HG02870 (cell line): ENCODE results near the gene C1QL1.

ENCODE experiments used
- ATAC-seq: cut with Tn5 transposase; IDR thresholded peaks from one replicate; pipeline ENCODE4 v1.9.1; 2021; ENCODE audit warnings: mild to moderate bottlenecking, moderate library complexity; ENCODE audit not compliant: unreplicated experiment

The C1QL1 gene

DNA sequence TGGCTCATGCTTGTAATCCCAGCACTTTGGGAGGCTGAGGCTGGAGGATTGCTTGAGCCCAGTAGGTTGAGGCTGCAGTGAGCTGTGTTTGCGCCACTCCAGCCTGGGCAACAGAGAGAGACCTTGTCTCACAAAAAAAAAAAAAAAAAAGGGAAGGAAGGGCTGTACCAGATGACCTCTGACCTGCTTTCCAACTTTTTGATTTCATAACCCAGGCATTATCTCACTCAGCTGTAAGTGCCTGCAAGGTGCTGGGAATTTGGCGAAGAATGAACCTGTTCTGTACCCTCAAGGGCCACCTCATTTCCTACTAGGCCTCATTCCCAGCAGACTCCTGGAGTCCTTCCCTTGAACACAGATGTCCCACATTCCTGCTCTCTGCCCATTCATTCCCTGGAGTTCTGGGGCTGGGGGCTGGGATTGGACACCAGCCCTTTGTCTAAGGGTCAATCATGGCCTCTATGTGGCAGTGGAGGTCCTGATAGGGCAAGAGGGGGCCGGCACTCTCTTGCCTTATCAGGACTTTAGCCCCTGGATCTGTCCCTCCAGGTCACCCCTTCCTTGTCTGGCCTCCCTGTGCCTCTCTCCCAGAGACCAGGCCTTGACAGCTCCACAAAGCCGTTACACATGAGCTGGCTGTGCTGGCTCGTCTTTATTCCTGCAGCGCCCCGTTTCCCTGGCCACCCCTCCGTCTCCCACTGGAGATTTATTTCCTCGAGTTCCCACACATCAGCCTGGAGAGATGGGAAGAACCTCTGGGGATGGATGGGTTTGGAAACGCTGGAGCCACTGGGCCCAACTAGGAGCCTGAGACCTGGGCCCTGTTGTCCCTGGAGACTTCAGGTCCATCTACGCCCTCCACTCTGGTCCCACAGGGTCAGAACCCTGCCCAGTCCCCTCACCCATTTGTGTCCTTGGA lies 52.0 kb downstream of the C1QL1 start:
- no peak for ATAC-seq

DNA sequence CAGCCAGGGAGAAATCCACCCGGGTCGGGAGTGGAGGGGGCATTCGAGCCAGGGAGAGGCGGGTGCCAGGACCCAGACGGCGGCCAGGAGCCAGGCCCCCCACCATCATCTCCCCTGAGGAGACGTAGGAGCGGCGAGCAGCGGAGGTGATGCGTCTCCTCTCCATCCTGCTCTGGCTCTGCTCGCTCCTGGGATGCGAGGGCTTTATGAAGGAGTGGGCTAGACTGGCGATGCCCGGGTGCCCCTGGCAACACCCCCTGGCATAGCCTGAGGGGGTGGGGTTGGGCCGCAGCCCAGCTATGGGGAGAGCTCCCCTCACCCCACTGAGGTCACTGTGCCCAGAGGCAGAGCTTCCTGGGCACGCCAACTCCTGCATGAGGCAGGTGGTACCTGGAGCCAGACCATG lies 52.8 kb downstream of the C1QL1 start, which contains the start of gene GFAP:
Gene GFAP, minus strand, starts transcription at position 180 of the 406 bp plus-strand sequence. Its CDS starts 14 bp downstream, at position 166.
- no peak for ATAC-seq

DNA sequence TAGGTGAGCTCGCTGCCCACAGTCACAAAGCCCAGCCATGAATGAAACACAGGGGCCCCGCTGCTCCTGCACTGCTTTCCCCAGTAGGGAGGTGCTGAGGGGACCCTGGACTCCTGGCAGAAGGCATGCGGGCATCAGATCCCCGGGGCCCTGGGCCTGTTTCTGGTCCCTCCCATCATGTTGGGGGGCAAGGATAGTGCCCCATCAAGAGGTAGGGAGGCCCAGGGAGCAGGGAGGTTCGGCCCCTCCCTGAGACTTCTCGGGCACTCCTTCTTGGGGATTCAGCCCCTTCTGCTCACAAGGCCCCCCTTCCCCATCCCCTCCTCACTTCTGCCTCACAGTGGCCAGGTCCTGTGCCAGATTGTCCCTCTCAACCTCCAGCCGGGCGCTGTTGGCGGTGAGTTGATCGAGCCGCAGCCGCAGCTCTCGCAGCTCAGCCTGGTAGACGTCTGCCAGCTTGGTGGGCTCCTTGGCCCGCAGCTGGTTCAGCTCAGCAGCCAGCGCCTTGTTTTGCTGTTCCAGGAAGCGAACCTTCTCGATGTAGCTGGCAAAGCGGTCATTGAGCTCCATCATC lies 53.3 kb downstream of the C1QL1 start:
- no peak for ATAC-seq

DNA sequence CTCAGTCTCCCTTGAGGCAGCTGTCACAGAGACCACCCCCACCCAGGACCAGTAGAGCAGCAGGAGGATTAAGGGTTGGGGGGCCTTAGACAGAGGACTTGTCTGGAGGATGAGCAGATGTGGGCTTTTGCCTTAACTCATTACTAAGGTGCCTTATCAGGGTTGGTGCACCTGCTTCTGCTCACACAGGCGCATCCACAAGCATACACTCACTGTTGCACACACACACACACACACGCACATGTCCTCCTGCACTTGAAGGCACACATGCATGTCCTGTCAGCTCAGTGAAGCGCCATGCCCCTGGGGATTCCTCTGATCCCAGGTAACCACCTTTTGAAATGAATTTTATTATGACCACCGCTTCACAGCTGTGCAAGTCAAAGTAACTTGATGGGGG lies 54.0 kb downstream of the C1QL1 start:
- no peak for ATAC-seq

DNA sequence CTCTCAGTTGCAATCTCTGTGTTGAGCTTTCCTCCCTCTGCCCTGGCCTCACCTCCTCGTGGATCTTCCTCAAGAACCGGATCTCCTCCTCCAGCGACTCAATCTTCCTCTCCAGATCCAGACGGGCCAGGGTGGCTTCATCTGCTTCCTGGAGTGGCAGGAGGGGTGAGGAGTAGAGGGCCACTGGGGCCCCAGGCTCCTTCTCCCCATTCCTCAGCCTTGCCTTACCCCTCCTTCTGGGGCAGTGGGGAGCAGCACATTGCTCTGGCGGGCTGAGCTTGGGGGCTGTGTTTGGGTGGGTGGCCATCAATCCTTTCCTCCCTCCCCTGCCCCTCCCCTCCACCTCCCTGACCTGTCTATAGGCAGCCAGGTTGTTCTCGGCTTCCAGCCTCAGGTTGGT lies 54.4 kb downstream of the C1QL1 start:
- no peak for ATAC-seq

DNA sequence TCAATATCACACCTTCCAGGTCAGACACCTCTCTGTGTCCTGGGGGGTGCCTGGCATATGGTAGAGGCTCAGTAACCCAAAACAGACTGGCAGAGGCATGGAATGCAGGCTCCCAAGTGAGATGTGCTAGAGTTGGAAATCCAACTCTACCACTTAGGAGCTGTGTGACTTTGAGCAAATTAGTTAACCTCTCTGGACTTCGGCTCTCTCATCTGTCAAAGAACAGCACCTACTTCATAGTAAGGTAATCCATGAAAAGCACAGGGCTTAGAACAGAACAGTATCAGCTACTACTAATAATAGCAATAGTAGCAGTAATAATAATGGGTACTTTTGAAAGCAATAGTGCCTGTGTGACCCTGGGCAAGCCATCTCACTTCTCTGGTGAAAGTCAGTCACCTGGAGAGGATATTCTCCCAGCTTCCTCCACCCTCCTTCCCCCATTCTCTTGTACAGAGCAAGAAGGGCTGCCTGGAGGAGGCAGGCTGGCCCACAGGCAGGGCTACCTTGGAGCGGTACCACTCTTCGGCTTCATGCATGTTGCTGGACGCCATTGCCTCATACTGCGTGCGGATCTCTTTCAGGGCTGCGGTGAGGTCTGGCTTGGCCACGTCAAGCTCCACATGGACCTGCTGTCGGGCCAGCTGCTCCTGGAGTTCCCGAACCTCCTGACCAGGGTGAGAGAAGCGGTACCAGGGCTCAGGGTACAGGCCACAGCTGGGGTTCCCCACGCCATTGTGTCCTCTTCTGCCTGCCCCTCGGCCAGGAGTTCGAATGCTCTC lies 55.1 kb downstream of the C1QL1 start:
- no peak for ATAC-seq

DNA sequence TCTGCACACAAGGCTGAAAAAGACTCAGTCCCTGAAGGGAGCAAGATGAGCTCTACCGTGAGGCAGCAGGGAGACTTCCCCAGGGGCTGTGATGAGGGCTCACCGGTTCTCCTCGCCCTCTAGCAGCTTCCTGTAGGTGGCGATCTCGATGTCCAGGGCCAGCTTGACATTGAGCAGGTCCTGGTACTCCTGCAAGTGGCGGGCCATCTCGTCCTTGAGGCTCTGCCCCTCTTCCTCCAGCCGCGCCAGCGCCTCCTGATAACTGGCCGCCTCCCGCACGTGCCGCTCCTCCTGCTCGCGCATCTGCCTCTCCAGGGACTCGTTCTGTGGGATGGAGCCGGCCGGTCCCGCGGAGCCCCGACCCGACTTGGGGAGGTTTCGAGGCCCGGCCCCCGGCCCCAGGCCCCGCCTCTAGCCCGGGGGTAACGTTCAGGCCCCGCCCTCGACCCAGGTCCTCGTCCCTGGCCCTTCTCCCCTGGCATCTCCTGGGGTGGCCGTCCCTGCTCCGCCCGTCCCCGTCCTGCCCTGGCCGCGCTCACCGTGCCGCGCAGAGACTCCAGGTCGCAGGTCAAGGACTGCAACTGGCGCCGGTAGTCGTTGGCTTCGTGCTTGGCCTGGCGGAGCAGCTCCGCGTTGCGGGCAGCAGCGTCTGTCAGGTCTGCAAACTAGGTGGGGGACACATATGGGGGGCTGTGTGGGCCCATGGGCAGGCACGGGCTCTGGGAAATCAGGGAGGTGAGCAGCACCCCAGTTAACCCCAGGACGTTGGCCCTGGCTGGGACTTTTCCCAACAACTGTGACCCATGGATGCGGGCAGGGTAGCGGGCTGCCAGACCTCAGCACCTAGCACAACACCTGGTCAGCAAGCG lies 56.7 kb downstream of the C1QL1 start:
- no peak for ATAC-seq

DNA sequence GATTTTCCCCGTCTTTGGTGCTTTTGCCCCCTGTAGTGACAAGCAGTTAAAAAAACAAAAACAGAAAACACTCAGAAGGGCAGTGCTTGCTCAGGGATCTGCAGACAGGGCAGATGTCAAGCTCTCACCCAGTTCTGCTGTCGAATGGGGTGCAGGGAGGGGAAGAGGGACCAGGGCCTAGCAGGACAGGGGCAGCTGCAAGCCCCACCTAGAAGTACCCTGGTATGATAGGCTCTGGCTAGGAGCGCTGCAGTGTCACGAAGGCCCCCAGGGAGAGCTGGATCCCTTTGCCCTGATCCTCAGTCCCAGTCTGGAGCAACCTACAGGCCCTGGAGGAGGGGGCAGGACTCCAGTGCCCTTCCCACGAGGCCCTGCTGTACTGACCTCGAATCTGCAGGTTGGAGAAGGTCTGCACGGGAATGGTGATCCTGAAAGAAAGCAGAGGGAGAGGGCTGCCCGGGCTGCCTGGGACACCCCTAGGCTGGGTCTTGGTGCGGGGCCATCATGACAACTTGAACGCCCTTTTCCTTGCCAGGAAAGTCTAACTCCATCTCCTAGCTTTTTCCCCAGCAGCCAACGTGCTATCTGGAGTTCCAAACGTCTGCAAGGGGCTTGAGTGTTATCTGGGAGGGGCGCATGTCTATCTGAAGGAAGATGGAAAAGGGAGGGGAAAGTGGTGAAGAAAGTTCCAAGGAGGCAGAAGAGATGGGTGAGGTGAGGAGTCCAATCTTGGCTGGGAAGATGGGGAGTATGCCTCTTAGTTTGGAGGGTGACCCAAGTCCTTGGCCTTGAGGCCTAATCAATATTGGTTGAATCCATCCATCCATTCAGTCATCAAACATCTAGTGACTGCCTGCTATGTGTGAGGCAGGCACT lies 57.6 kb downstream of the C1QL1 start:
- ATAC-seq, result no peak
